Activated naive CD4-positive, alpha-beta T cell treated with anti-CD3 and anti-CD28 coated beads, Interleukin-2, amount 50 U/mL, for 16 hours (primary cell): ENCODE measurements around the gene TUBGCP2.

ENCODE experiments used
- DNase-seq: peaks from one replicate; pipeline ENCODE4 v3.0.0-alpha.2; 2020

Gene TUBGCP2

GRCh38 chr10:133308421-133309099 lies at the start of gene TUBGCP2, which contains the start of gene ZNF511:
Gene TUBGCP2, minus strand, starts transcription at chr10:133308872. Its CDS starts 5,931 bp downstream, at chr10:133302941.
Gene ZNF511, plus strand, starts transcription at chr10:133308914. Its CDS starts 30 bp downstream, at chr10:133308944.
- peak; percentile 90 for DNase-seq

GRCh38 chr10:133357285-133358161 lies 48.9 kb upstream of the TUBGCP2 start, which contains the start of gene FUOM:
Gene FUOM, minus strand, starts transcription at chr10:133358019. Its CDS starts 12 bp downstream, at chr10:133358007.
- DNase-seq = peak; percentile 77

- DNase-seq = no peak
These were observed 48.0 kb upstream of the TUBGCP2 start for GRCh38 chr10:133356549-133357284.

GRCh38 chr10:133355991-133356390 lies 47.3 kb upstream of the TUBGCP2 start:
- no peak for DNase-seq

GRCh38 chr10:133355266-133355665 lies 46.6 kb upstream of the TUBGCP2 start:
- DNase-seq = no peak

- DNase-seq = no peak
These were observed 46.1 kb upstream of the TUBGCP2 start for GRCh38 chr10:133354672-133355240.

- DNase-seq = no peak
These were observed 45.4 kb upstream of the TUBGCP2 start for GRCh38 chr10:133353988-133354605.

GRCh38 chr10:133353202-133353959 lies 44.7 kb upstream of the TUBGCP2 start:
- DNase-seq = no peak

GRCh38 chr10:133351408-133352318 lies 43.0 kb upstream of the TUBGCP2 start:
- DNase-seq = no peak

- no peak for DNase-seq
These were observed 42.3 kb upstream of the TUBGCP2 start for GRCh38 chr10:133350950-133351329.

- no peak for DNase-seq
These were observed 41.7 kb upstream of the TUBGCP2 start for GRCh38 chr10:133350283-133350949.

GRCh38 chr10:133349577-133350011 lies 40.9 kb upstream of the TUBGCP2 start:
- DNase-seq = no peak

- no peak for DNase-seq
These were observed 40.5 kb upstream of the TUBGCP2 start for GRCh38 chr10:133349160-133349568.

GRCh38 chr10:133347710-133348517 lies 39.2 kb upstream of the TUBGCP2 start:
- DNase-seq = no peak

GRCh38 chr10:133346413-133346812 lies 37.7 kb upstream of the TUBGCP2 start:
- no peak for DNase-seq

GRCh38 chr10:133344236-133344635 lies 35.6 kb upstream of the TUBGCP2 start:
- DNase-seq = no peak

- no peak for DNase-seq
These were observed 34.9 kb upstream of the TUBGCP2 start for GRCh38 chr10:133343558-133343957.

- DNase-seq = no peak
These were observed 34.3 kb upstream of the TUBGCP2 start for GRCh38 chr10:133342942-133343341.

- DNase-seq = no peak
These were observed 33.3 kb upstream of the TUBGCP2 start for GRCh38 chr10:133341983-133342382.
